Heart left ventricle (tissue), 13 donors: ENCODE measurements around the gene TLCD3B.
A peak's percentile ranks its signal among the peaks of the same experiment; 100 is the strongest.

ENCODE experiments used
- POLR2A ChIP-seq, 2 donors: fragments of 450-650 bp; IDR thresholded peaks; one replicate each; pipeline ENCODE4 v1.6.1; 2017; ENCODE audit warnings: antibody characterized with exemption in 2 of 2, mild to moderate bottlenecking in 2 of 2, moderate library complexity in 2 of 2
- TF ChIP-seq, protein P1 (sequence below), 12 donors: fragments of 200-600 bp; sonication (generic) in 4 of 12; IDR thresholded peaks; one replicate each; pipeline versions ENCODE4 v1.5.0 to v1.8.0; 2018 to 2022; ENCODE audit warnings: antibody characterized with exemption in 12 of 12, mild to moderate bottlenecking in 5 of 12
- donor health status: ischemic (EF 13 %, LVEDD 7.1; RV severe dilation, severe dysfunction).
- donor health status: DM: no; HTN: yes; CAD: no.
- donor health status: DM: no; HTN: no; CAD: no.
- donor health status: ischemic (EF 25% LVEDD 6.9; RV normal size, moderate dysfunction).
- donor health status: ischemic (EF 25% LVEDD 5.7; RV mildly dilated, moderate dysfunction).
- donor health status: ischemic (EF 35%, LVEDD 5.7; RV mildly dilated, moderate dysfunction).
- donor health status: nonischemic (EF 11% LVEDD 7.7; RV severe dilation, severe dysfunction).
- donor health status: DM: yes; HTN: yes; CAD: no.
- donor health status: PGD.
- donor health status: ischemic (EF 29% LVEDD 5.4; RV normal size, mild dysfunction).
- donor health status: nonischemic (EF 23%, LVEDD 6.1; RV moderate dilation, normal function).

DNA sequence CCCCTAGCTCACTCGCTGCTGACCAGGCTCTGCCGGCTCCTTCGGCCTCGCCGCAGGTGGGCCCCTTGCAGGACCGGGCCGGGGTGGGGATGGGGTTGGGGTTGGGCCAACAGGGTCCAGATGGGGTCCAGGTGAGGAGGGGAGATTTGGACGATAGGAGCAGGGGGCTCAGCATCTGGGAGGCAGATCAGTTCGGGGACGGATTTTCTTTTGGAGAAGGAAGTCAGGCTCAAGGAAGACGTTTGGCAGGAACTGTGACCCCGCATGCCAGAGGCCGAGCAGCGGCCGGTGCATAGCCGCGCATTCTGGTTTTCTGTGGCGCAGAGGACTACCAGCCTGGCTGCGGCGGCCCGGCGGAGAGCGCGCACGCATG lies 33.6 kb upstream of the TLCD3B start:
- TF ChIP-seq, protein P1, sequence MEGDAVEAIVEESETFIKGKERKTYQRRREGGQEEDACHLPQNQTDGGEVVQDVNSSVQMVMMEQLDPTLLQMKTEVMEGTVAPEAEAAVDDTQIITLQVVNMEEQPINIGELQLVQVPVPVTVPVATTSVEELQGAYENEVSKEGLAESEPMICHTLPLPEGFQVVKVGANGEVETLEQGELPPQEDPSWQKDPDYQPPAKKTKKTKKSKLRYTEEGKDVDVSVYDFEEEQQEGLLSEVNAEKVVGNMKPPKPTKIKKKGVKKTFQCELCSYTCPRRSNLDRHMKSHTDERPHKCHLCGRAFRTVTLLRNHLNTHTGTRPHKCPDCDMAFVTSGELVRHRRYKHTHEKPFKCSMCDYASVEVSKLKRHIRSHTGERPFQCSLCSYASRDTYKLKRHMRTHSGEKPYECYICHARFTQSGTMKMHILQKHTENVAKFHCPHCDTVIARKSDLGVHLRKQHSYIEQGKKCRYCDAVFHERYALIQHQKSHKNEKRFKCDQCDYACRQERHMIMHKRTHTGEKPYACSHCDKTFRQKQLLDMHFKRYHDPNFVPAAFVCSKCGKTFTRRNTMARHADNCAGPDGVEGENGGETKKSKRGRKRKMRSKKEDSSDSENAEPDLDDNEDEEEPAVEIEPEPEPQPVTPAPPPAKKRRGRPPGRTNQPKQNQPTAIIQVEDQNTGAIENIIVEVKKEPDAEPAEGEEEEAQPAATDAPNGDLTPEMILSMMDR (IDR thresholded peaks at IDR 0.05): no peak
- peak in 1 of 2 donors; percentile 39 for TF ChIP-seq POLR2A (IDR thresholded peaks at IDR 0.05)
